Measurements from ENCODE around the gene HSD17B3.
"Not testable (repeated sequence)": the region's sequence is repeated elsewhere in the genome, so short reads cannot be mapped to it uniquely, and the experiment has no call there.

Gene HSD17B3

GRCh38 chr9:96241391-96241809 is 60.6 kb downstream of the HSD17B3 start:
- FAIRE-seq (no peak), DNase-seq (ENCODE audit: insufficient read length, low spot score) (no peak)

GRCh38 chr9:96236854-96237550 is 65.0 kb downstream of the HSD17B3 start:
- DNase-seq (ENCODE audit: insufficient read length, low spot score) (no peak), FAIRE-seq (no peak)

- FAIRE-seq: not testable (repeated sequence)
Observed at GRCh38 chr9:96236337-96236736, 65.6 kb downstream of the HSD17B3 start.

DNA sequence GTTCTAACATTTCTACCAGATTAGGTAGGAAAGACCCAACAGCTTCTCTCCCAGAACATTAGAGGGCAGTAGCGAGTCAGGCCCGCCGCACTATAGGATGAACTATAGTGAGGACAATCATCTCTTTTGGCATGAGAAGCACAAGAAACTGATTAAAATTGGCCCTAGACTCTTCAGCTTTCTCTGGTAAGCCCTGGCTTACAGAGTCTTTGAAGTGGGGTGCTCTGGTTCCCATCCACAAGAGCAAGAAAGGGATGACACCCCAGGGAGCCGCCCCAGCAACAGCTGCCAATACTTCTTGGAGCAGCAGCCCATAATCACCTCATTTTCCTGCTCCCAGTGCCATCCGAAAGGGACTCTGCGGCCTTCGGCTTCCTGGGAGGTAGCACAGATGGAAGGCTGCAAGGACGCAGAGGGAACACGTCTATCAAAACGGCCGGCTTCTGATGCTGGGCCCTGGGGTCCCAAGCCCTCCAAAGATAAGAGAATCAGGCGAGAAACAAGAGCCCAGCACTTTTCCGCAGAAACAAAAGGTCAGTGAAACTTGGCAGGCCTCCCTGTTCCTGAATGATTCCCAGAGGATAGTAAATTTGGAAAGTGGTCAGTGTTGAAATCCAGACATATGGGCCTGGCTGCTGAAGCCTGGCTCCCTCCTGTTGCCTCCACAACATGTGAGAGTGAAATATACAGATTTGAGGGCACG is 69.3 kb downstream of the HSD17B3 start:
- FAIRE-seq (no peak), DNase-seq (ENCODE audit: insufficient read length, low spot score) (peak; percentile 72)

More at GRCh38 chr9:96236337-96236736, 65.6 kb downstream of the HSD17B3 start:
- DNase-seq (ENCODE audit: insufficient read length, low spot score): not testable (repeated sequence)

DNA sequence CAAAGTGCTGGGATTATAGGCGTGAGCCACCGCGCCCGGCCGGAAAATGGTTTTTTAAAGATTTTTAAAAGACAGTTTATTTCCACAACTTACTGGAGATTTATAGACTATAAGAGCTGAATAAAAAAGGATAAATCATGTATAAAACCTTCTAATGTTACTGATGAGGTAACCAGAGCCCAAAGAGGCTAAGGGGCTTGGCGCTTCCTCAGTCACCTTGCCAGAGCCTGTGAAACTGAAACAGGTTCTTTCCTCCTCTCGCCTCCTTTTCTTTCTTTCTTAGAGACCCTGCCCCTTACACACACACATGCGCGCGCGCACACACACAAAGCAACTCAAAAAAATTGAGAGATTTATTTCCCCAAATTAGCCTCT is 69.8 kb downstream of the HSD17B3 start:
- no peak for DNase-seq (ENCODE audit: insufficient read length, low spot score)
- FAIRE-seq: no peak

DNA sequence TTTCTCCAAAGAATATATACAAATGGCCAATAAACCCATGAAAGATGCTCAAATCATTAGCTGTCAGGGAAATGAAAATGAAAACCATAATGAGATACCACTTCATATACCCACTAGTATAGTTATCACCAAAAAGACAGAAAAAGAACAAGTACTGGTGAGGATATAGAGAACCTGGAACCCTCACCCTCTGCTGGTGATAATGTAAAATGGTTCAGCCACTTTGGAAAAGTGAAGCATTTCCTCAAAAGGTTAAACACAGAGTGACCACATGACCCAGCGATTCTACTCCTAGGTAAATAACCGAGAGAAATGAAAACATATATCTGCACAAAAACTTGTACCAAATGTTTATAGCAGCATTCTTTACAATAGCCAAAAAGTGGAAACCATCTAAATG is 72.0 kb downstream of the HSD17B3 start:
- no peak for FAIRE-seq
- DNase-seq (ENCODE audit: insufficient read length, low spot score): no peak

DNA sequence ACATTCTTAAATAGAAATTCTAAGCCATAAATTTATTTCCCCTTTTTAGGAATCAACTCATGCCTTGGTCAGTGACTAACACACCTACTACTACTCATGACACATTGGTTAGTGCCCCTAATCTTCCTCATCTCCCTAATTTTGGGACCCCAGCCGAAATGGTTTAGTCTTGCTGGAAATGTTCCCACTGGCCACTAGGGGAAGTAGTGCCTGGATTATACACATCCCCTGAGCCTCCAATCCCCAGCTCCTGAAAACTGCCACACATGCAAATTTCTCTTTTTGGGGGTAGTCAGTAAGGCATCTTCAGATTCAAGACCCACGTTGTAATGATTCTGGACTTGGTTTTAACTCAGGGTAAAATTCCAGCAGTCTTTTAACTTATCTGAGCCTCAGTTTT is 79.8 kb downstream of the HSD17B3 start:
- FAIRE-seq (no peak), DNase-seq (ENCODE audit: insufficient read length, low spot score) (no peak)

- DNase-seq (ENCODE audit: insufficient read length, low spot score): no peak
- no peak for FAIRE-seq
Observed at GRCh38 chr9:96219900-96220257, 82.1 kb downstream of the HSD17B3 start.

DNA sequence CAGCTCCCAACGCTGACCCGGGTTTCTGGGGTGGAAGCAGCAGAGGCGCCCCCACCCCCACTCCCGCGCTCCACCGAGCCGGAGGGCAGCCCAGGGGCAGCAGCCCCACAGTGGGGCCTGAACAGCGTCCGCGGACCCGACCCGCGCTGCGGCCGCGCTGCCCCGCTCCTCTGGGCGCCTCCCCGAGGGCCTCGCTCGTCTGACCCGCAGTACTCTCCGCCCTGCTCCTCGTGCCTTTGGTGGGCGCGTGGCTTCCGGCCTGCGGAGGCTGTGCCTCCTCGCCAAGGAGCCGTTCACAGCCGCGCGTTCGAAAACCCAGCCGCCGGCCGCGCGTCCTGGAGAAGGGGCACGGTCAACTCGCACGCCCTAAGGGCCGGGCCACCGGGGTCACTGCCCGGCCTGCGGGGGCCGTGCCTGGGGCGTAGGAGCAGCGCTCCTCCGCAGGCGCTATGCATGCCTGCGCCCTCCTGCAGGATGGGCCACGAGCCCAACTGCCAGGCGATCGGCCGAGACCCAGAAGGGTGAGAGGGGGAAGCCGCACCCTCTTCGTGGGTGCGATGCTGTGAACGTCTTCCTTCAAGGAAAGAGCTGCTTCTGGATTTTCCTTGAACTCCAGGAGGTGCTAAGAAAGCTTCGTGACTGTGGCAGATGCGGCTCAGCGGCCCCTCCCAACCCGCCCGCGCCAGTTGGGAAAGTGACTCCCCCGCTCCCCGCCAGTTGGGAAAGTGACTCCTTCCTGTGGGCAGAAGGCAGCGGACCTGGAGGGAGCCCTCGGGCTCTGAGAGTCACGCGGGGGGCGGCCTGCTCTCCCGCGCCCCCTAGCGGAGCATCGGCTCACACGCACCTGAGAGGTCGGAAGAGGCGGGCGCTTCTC is 82.7 kb downstream of the HSD17B3 start:
- DNase-seq (ENCODE audit: insufficient read length, low spot score): no peak
- no peak for FAIRE-seq

- DNase-seq (ENCODE audit: insufficient read length, low spot score): peak; percentile 67
- peak; percentile 33 for FAIRE-seq
Observed at GRCh38 chr9:96217754-96218693, 84.0 kb downstream of the HSD17B3 start.

DNA sequence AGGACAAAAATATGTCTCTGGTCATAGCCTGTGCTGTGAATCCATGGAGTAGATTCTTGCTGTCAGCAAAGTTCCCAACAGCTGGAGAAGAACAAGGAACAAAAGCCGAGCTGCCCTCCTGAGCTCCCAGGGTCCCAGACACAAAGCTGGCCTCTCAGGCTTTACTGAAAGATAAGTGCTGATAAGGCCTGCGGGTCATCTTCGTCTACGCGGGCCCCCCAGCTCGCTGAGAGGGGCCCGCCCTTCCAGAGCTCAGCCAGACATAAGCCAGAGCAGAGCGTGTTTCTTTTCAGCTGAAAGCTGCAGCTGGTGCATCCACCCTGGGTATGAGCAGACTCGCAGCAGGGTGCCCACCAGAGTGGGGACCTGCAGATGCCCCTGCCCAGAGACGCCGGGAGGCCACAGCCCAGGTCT is 84.7 kb downstream of the HSD17B3 start:
- FAIRE-seq (no peak), DNase-seq (ENCODE audit: insufficient read length, low spot score) (no peak)

- FAIRE-seq (no peak), DNase-seq (ENCODE audit: insufficient read length, low spot score) (no peak)
Observed at GRCh38 chr9:96216583-96216982, 85.4 kb downstream of the HSD17B3 start.

DNA sequence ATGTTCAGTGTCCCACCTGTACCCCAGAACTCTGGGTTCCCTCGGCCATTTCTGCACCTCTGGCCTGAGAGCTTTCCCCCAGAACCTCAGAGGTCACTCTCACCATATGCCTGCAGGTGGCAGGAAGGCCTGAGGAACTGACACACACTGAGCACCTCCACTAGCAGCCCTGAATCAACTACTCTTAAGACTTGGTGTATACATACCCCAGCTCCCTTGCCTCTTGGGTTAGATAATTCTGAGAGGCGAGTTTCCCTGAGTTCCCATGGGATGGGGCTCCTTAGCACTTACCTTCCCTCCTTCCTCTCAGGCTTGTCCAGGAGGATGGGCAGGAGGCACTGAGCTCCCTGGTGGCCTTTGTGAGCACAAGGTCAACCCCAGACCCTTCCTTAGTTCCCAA is 86.1 kb downstream of the HSD17B3 start:
- FAIRE-seq (no peak), DNase-seq (ENCODE audit: insufficient read length, low spot score) (no peak)

- no peak for DNase-seq (ENCODE audit: insufficient read length, low spot score)
- FAIRE-seq: no peak
Observed at GRCh38 chr9:96214635-96215034, 87.3 kb downstream of the HSD17B3 start.

DNA sequence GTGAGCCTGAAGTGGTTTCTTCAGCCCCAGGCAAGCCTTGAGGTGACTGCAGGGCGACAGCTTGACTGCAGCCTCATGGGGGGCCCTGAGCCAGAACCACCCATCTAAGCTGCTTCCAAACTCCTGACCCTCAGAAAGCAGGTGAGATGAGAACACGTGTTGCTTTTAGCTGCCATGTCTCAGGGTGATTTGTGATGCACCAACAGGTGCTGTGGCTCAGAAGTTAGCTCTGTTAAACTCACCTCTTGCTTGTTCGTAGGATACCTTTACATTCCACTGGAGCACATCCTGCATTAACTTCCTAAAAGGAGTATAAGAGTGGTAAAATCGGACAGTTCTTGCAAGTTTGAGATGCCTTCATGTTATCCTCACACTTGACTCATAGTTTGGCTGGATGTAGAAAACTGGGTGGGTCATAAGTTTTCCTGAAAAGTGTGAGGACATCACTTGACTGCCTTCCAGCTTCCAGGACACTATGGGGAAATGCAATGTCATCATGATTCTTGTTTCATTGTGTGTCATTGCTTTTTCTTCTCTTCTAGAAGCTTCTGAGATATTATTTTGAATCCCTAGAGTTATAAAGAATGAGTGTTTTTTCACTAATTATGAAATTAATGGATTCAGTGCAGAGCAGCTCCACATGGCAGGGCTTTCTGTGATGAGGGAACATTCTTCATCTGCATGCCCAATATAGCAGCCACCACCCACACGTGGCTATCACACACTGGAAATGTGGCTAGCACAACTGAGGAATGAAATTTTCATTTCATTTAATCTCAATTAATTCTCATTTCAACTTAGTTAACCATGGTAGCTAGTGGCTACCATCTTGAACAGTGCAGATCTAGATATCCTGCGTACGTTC is 92.3 kb downstream of the HSD17B3 start:
- DNase-seq (ENCODE audit: insufficient read length, low spot score): no peak
- FAIRE-seq: no peak

GRCh38 chr9:96206156-96206751 is 95.7 kb downstream of the HSD17B3 start:
- DNase-seq (ENCODE audit: insufficient read length, low spot score) (no peak), FAIRE-seq (no peak)

DNA sequence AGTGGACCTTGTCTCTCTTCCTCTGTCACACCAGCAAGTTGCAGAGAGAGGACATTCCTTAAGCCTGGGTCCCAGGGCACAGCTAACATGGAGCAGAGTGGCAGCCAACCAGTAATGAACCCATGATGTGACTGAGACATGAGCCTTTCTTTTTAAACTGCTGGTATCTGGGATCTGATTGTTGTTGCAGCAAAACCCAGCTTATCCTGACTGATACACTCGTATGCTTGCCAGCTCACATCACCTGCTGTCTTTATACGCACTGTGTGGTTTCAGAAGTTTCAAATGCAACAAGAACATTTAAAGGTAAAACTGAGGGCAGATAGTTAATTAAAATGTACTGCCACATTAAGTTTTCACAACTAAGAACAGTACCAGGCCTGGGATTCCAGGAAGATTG is 97.1 kb downstream of the HSD17B3 start:
- FAIRE-seq (no peak), DNase-seq (ENCODE audit: insufficient read length, low spot score) (no peak)

DNA sequence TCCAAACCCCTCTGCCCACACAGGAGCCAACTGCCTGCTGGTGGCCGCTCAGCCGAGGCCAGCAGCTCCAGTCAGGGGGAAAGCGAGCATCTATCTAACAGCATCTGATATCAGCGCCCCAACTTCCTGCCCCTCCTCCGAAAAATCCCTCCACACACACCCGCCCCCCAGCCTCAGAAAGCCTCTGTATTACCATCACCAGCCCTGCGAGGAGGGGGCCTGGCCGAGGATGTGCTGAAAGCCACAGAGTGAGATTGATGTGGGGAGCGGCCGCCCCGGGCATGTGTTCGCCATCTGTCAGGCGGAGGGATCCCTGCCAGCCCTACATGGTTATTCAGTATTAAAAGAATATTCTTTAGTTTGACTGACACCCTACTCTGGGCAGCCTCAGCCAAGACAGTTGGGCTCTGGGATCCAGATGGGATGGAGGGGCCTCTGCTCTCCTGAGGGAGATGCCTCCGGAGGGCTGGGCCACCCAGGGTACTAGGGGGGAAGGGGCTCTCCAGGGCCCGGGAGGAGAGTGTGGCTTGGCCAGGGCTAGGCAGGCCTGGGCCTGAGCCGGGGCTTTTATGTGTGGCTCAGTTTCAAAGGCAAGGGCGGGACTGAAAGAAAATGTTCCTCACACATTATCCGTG is 98.0 kb downstream of the HSD17B3 start:
- no peak for FAIRE-seq
- DNase-seq (ENCODE audit: insufficient read length, low spot score): no peak

All from HTR-8/SVneo (cell line).